ENCODE data around the gene CASQ1. TPM values are rescaled to one million over a fixed set of nuclear protein-coding genes. Genes with fewer than 3 reads are reported as not detected.

The CASQ1 gene
- total RNA-seq, 1 donor from 2014 or later: 1.7 TPM

- Histone ChIP-seq H3K9ac (ENCODE audit: low read length) (peak overlapping the region; percentile 32), H3K4me2 (ENCODE audit: low read length) (no peak overlapping the region), H3K4me1 (ENCODE audit: insufficient read depth, low read length) (peaks cover 20% of the 10 kb centered on the region), H2AFZ (ENCODE audit: low read depth, low read length) (no peak overlapping the region), H3K27ac (ENCODE audit: low read depth, low read length) (no peak overlapping the region), H3K79me2 (ENCODE audit: insufficient read depth, low read length) (no peaks in the 10 kb centered on the region), H3K9me3 (ENCODE audit: insufficient read depth, low read depth, low read length) (no peaks in the 10 kb centered on the region), H3K27me3 (ENCODE audit: insufficient read depth, low read length) (no peaks in the 10 kb centered on the region), H4K20me1 (ENCODE audit: insufficient read depth, low read length) (no peaks in the 10 kb centered on the region), H3K4me3 (ENCODE audit: insufficient read depth, low read depth, low read length) (no peak overlapping the region), H3K36me3 (ENCODE audit: insufficient read depth, low read length) (no peaks in the 10 kb centered on the region)
- Mint-ChIP-seq H3K27me3 (ENCODE audit: low read depth, unreplicated experiment) (peaks cover 2% of the 10 kb centered on the region), H3K4me3 (ENCODE audit: unreplicated experiment) (no peak overlapping the region), H3K36me3 (ENCODE audit: low read depth, unreplicated experiment) (no peaks in the 10 kb centered on the region), H3K4me1 (ENCODE audit: low read depth, unreplicated experiment) (peaks cover 5% of the 10 kb centered on the region), H3K27ac (ENCODE audit: unreplicated experiment) (no peak overlapping the region), H3K9me3 (ENCODE audit: unreplicated experiment) (peaks cover 5% of the 10 kb centered on the region)
- DNase-seq (ENCODE audit: low read depth): no peak
- TF ChIP-seq CTCF (IDR thresholded peaks at IDR 0.05; ENCODE audit: insufficient read depth, low read depth, low read length) (no peak), EZH2 (IDR thresholded peaks at IDR 0.05; ENCODE audit: insufficient read depth, low read length) (no peak)
- peak; percentile 56 for FAIRE-seq
These were observed 3.7 kb downstream of the CASQ1 start for GRCh38 chr1:160193832-160194736.

GRCh38 chr1:160194737-160195059, 4.3 kb downstream of the CASQ1 start:
- Mint-ChIP-seq H3K4me1 (ENCODE audit: low read depth, unreplicated experiment) (peaks cover 5% of the 10 kb centered on the region), H3K36me3 (ENCODE audit: low read depth, unreplicated experiment) (no peaks in the 10 kb centered on the region), H3K27me3 (ENCODE audit: low read depth, unreplicated experiment) (peaks cover 2% of the 10 kb centered on the region), H3K4me3 (ENCODE audit: unreplicated experiment) (no peak overlapping the region), H3K9me3 (ENCODE audit: unreplicated experiment) (peaks cover 5% of the 10 kb centered on the region), H3K27ac (ENCODE audit: unreplicated experiment) (no peak overlapping the region)
- Histone ChIP-seq H3K4me1 (ENCODE audit: insufficient read depth, low read length) (peaks cover 17% of the 10 kb centered on the region), H3K79me2 (ENCODE audit: insufficient read depth, low read length) (no peaks in the 10 kb centered on the region), H3K9me3 (ENCODE audit: insufficient read depth, low read depth, low read length) (no peaks in the 10 kb centered on the region), H4K20me1 (ENCODE audit: insufficient read depth, low read length) (no peaks in the 10 kb centered on the region), H3K36me3 (ENCODE audit: insufficient read depth, low read length) (no peaks in the 10 kb centered on the region), H3K27me3 (ENCODE audit: insufficient read depth, low read length) (no peaks in the 10 kb centered on the region), H3K4me2 (ENCODE audit: low read length) (no peak overlapping the region), H3K9ac (ENCODE audit: low read length) (no peak overlapping the region), H3K27ac (ENCODE audit: low read depth, low read length) (no peak overlapping the region), H2AFZ (ENCODE audit: low read depth, low read length) (no peak overlapping the region), H3K4me3 (ENCODE audit: insufficient read depth, low read depth, low read length) (no peak overlapping the region)
- no peak for TF ChIP-seq EZH2 (IDR thresholded peaks at IDR 0.05; ENCODE audit: insufficient read depth, low read length)
- TF ChIP-seq CTCF (IDR thresholded peaks at IDR 0.05; ENCODE audit: insufficient read depth, low read depth, low read length): no peak
- DNase-seq (ENCODE audit: low read depth) (no peak), FAIRE-seq (no peak)

GRCh38 chr1:160196143-160196542, 5.8 kb downstream of the CASQ1 start:
- no peaks in the 10 kb centered on the region for H4K20me1 ChIP-seq (ENCODE audit: insufficient read depth, low read length)
- no peak overlapping the region for H3K9ac ChIP-seq (ENCODE audit: low read length)
- DNase-seq (ENCODE audit: low read depth) (no peak), FAIRE-seq (no peak)
- peaks cover 4% of the 10 kb centered on the region for H3K27me3 Mint-ChIP-seq (ENCODE audit: low read depth, unreplicated experiment)
- H3K79me2 ChIP-seq (ENCODE audit: insufficient read depth, low read length): no peaks in the 10 kb centered on the region
- no peak overlapping the region for H3K27ac ChIP-seq (ENCODE audit: low read depth, low read length)
- TF ChIP-seq CTCF (IDR thresholded peaks at IDR 0.05; ENCODE audit: insufficient read depth, low read depth, low read length): no peak
- TF ChIP-seq EZH2 (IDR thresholded peaks at IDR 0.05; ENCODE audit: insufficient read depth, low read length): no peak
- no peak overlapping the region for H2AFZ ChIP-seq (ENCODE audit: low read depth, low read length)
- no peaks in the 10 kb centered on the region for H3K9me3 ChIP-seq (ENCODE audit: insufficient read depth, low read depth, low read length)
- H3K4me2 ChIP-seq (ENCODE audit: low read length): no peak overlapping the region
- H3K4me1 ChIP-seq (ENCODE audit: insufficient read depth, low read length): peaks cover 15% of the 10 kb centered on the region
- no peak overlapping the region for H3K4me3 ChIP-seq (ENCODE audit: insufficient read depth, low read depth, low read length)
- no peak overlapping the region for H3K27ac Mint-ChIP-seq (ENCODE audit: unreplicated experiment)
- no peaks in the 10 kb centered on the region for H3K27me3 ChIP-seq (ENCODE audit: insufficient read depth, low read length)
- no peaks in the 10 kb centered on the region for H3K4me1 Mint-ChIP-seq (ENCODE audit: low read depth, unreplicated experiment)
- H3K36me3 ChIP-seq (ENCODE audit: insufficient read depth, low read length): no peaks in the 10 kb centered on the region
- H3K9me3 Mint-ChIP-seq (ENCODE audit: unreplicated experiment): peaks cover 5% of the 10 kb centered on the region
- no peaks in the 10 kb centered on the region for H3K36me3 Mint-ChIP-seq (ENCODE audit: low read depth, unreplicated experiment)
- H3K4me3 Mint-ChIP-seq (ENCODE audit: unreplicated experiment): no peak overlapping the region

All from astrocyte (in vitro differentiated cells and primary cell).